NCI-H2107 treated with DMSO at 0.1 percent for 48 hours (cell line): ENCODE measurements around the gene ARFRP1.
A peak's percentile ranks its signal among the peaks of the same experiment; 100 is the strongest.

Experiments
- DNase-seq: peaks from one replicate; lab custom pipeline; 2025; ENCODE audit not compliant: unreplicated experiment; lab: John Stamatoyannopoulos, UW

Gene ARFRP1

GRCh38 chr20:63707558-63708300, at the start of gene ARFRP1, which contains the start of gene ZGPAT:
ARFRP1 (minus strand) TSS chr20:63707976; CDS start chr20:63707091, 885 bp downstream.
ZGPAT (plus strand) TSS chr20:63708039; CDS start chr20:63708581, 542 bp downstream.
- DNase-seq = peak; percentile 31

GRCh38 chr20:63756648-63756991, 48.8 kb upstream of the ARFRP1 start:
- DNase-seq = no peak

GRCh38 chr20:63755933-63756647, 48.3 kb upstream of the ARFRP1 start:
- no peak for DNase-seq

- no peak for DNase-seq
Measured at GRCh38 chr20:63754008-63754407, 46.2 kb upstream of the ARFRP1 start.

GRCh38 chr20:63753381-63753780, 45.6 kb upstream of the ARFRP1 start:
- no peak for DNase-seq

GRCh38 chr20:63752411-63753101, 44.8 kb upstream of the ARFRP1 start:
- DNase-seq = no peak

- DNase-seq = no peak
Measured at GRCh38 chr20:63751471-63752271, 43.9 kb upstream of the ARFRP1 start.

- DNase-seq = peak; percentile 31
Measured at GRCh38 chr20:63750807-63751470, 43.2 kb upstream of the ARFRP1 start.

GRCh38 chr20:63749597-63750508, 42.1 kb upstream of the ARFRP1 start:
- no peak for DNase-seq

- no peak for DNase-seq
Measured at GRCh38 chr20:63748934-63749270, 41.1 kb upstream of the ARFRP1 start.

GRCh38 chr20:63748070-63748933, 40.5 kb upstream of the ARFRP1 start:
- no peak for DNase-seq

GRCh38 chr20:63747622-63748069, 39.9 kb upstream of the ARFRP1 start:
- peak; percentile 23 for DNase-seq

GRCh38 chr20:63746751-63747315, 39.1 kb upstream of the ARFRP1 start:
- no peak for DNase-seq

GRCh38 chr20:63745961-63746731, 38.4 kb upstream of the ARFRP1 start:
- no peak for DNase-seq

GRCh38 chr20:63745424-63745805, 37.6 kb upstream of the ARFRP1 start:
- DNase-seq = no peak

- DNase-seq = no peak
Measured at GRCh38 chr20:63744574-63745423, 37.0 kb upstream of the ARFRP1 start.

GRCh38 chr20:63744158-63744557, 36.4 kb upstream of the ARFRP1 start:
- DNase-seq = no peak
